HG02973 (cell line): ENCODE results near the gene CYP4B1.
"Not testable (repeated sequence)": the region's sequence is repeated elsewhere in the genome, so short reads cannot be mapped to it uniquely, and the experiment has no call there.

ENCODE experiments used
- ATAC-seq: cut with Tn5 transposase; IDR thresholded peaks from one replicate; pipeline ENCODE4 v1.9.1; 2021; ENCODE audit warnings: moderate library complexity; ENCODE audit not compliant: unreplicated experiment

The CYP4B1 gene

DNA sequence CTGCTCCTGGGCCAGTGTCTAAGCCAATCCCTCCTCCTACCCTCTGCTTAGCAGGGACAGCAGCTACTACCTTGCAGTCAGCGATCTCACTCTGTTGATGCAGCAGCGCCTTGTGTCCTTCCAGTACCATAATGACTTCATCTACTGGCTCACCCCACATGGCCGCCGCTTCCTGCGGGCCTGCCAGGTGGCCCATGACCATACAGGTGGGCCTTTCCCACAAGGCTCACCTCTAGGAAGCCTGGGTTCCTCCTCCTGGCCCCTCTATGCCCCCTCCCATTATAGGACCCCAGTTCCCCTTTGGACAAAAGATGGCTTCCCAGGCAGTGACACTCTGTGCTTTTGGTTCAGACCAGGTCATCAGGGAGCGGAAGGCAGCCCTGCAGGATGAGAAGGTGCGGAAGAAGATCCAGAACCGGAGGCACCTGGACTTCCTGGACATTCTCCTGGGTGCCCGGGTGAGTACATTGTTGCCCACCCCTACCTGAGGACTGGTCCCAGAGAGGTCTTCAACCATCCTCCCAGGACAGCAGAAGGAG, 15.1 kb downstream of the CYP4B1 start:
- no peak for ATAC-seq

DNA sequence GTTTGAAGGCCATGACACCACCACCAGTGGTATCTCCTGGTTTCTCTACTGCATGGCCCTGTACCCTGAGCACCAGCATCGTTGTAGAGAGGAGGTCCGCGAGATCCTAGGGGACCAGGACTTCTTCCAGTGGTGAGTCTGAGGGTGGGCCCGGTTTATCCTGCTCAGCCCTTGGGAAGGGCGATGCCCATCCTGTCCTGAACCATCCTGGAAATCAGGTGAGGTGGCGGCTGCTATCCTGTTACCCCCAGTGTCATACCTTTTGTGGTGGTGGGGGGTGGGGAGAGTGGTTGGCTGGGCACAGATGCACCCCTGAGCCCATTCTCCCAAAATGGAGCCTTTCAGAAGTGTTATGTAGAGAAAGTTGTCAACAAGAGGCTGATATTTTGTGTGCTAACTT, 16.3 kb downstream of the CYP4B1 start:
- ATAC-seq, result no peak

DNA sequence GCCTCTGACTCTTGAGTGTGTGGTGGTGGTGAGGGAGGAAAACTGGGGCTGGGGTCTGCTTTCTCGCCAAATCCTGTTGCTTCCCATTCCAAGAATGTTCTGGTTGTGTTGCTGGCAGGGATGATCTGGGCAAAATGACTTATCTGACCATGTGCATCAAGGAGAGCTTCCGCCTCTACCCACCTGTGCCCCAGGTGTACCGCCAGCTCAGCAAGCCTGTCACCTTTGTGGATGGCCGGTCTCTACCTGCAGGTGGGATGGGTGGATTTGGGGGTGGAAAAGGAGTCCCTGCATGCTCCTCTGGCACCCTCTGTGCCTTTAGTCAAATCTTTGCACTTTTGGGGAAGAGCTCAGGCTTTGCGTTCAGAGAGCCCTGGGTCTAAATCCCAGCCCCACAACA, 18.1 kb downstream of the CYP4B1 start:
- ATAC-seq, result no peak

DNA sequence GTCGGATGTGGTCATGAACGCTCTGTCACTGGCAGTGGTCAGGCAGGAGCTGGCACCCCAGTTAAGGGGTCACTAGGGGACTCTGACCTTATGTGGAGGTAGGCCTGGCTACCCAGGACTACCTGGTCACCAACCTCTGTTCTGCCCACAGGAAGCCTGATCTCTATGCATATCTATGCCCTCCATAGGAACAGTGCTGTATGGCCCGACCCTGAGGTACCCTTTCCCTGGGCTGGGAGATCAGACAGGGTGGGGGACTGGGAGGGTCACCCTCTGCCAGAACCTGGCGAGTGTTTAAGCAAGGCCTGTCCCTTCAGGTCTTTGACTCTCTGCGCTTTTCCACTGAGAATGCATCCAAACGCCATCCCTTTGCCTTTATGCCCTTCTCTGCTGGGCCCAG, 19.0 kb downstream of the CYP4B1 start:
- ATAC-seq, result no peak

DNA sequence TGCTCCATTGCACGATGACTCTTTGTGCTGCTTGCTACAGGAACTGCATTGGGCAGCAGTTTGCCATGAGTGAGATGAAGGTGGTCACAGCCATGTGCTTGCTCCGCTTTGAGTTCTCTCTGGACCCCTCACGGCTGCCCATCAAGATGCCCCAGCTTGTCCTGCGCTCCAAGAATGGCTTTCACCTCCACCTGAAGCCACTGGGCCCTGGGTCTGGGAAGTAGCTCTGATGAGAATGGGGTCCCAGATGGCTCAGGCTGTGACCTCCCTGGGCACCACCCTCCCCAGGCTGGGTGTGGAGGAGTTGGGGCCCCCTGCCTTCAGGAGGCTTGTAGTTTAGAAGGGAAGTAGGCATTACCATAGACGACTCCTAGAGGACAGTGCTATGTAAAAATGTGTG, 19.7 kb downstream of the CYP4B1 start:
- ATAC-seq, result no peak

DNA sequence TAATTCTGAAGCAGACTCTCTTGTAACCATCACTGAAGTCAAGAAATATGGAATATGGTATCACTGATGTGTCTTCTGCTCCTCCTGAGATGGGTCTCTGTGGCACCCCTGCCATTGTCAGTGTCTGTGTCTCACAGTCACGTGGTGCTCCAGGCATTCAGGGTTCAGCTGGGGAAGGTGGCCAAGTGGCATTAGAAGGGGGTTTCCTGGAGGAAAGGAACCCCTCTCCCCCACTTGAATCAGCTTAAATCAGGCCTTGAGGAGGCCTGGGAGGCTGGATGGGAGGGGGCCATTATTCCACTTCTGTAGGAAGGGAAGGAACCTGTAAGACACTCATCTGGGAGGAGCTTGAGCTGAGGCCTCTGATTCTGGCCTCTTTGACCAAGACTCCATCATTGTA, 20.5 kb downstream of the CYP4B1 start:
- no peak for ATAC-seq

DNA sequence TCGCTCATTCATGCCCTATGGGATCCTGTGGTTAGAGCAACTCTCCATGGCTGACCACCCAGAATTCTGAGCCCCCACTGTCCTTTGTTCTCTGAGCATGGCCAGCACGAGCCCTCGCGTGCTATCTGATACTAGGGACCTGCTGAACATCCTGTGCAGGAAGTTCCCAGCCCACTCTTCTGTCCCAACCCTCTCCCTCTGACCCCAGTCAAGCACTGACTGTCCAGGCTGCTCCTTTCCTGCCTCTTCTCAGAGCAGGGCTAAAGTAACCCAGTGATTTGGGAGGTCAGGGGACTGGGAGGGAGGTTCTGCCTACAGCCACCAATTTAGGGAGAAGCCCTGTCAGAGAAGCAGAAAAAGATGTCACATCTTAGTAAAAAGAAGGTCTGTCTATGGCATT, 21.2 kb downstream of the CYP4B1 start:
- ATAC-seq, result no peak

DNA sequence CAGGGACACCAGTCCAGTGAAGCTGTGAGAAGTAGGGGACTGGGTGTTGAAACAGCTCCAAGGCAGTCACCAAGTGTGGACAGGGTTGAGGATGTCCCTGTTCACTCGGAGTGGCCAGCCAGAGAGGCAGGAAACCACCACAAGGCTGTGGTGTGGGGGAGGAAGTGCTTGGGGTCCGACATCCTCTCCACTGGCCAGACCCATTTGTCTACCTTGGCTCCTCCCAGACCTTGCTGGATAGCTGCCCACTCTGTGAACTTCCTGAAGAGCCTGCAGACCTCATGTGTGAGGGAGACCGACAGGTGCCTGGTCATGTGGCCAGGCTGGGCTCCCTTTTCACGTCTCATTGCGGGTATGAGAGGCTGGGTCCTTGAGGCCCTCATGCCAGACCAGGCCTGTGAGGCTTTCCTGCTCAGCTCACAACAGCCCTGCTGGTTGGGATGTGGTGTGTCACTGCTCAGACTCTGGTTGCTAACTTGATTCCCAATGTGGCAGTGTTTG, 21.8 kb downstream of the CYP4B1 start:
- no peak for ATAC-seq

DNA sequence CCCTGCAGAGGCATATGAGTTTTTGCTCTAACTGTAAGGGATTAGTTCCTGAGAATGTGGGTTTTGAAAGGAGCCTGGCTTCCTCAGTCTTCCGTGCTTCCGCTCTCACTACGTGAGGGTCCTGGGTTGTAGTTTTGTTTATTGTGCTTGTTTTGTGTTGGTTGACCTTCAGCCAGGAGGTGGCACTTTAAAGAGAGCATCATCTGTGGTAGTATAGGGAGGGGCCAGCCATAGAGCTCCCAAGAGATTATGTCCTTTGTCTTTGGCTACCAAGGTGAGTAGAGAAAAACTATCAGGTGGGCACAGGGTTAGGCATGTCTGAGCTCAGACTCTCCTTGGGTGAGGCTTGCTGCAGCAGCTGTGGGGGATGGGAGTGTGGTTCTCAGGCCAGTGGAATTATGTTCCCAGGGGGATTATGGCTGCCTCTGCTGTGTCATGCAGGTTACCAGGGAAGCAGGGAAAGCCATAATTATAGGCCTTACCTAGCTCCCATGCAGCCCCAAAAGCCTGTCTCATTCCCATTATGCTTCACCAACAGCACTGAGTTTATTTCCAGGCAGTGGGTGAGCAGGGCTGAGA, 23.5 kb downstream of the CYP4B1 start:
- no peak for ATAC-seq

DNA sequence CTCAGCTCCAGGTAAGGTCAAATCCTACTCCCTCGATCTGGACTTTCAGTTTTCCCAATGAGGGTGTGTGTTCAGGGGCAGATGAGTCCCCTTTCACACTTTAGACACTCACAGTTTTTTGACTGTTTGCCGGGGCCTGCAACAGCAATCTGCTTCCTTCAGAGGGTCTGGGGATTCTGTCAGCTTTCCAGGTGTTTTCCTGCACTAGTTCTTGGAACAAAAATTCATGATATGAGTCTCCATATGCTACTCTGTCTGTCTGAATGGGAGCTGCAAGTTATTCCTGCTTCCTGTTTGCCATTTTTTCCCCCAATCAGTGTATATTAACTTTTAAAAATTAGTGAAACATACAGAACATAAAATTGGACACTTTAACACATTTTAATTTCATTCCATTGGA, 24.3 kb downstream of the CYP4B1 start:
- no peak for ATAC-seq

DNA sequence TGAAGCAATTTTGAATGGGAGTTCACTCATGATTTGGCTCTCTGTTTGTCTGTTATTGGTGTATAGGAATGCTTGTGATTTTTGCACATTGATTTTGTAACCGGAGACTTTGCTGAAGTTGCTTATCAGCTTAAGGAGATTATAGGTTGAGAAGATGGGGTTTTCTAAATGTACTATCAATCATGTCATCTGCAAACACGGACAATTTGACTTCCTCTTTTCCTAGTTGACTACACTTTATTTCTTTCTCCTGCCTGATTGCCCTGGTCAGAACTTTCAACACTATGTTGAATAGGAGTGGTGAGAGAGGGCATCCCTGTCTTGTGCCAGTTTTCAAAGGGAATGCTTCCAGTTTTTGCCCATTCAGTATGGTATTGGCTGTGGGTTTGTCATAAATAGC, 28.0 kb downstream of the CYP4B1 start:
- ATAC-seq, result not testable (repeated sequence)

DNA sequence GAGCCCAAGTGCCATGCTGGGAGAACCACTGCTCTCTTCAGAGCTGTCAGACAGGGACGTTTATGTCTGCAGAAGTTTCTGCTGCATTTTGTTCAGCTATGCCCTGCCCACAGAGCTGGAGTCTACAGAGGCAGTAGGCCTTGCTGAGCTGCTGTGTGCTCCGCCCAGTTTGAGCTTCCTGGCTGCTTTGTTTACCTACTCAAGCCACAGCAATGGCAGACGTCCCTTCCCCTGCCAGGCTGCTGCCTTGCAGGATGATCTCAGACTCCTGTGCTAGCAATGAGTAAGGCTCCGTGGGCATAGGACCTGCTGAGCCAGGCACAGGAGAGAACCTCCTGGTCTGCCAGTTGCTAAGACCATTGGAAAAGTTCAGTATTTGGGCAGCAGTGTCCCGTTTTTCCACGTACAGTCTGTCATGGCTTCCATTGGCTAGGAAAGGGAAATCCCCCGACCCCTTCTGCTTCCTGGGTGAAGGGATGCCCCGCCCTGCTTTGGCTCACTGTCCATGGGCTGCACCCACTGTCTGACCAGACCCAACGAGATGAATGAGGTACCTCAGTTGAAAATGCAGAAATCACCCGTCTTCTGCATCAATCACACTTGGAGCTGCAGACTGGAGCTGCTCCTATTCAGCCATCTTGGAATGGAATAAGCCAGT, 31.9 kb downstream of the CYP4B1 start:
- ATAC-seq, result no peak

DNA sequence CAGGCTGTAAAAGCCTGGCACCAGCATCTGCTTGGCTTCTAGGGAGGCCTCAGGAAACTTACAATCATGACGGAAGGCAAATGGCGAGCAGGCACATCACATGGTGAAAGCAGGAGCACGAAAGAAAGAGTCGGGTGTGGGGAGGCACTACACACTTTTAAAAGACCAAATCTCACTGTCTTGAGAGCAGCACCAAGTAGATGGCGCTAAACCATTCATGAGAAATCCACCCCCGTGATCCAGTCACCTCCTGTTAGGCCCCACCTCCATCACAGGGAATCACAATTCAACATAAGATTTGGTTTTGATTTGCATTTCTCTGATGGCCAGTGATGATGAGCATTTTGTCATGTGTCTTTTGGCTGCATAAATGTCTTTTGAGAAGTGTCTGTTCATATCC, 36.6 kb downstream of the CYP4B1 start:
- not testable (repeated sequence) for ATAC-seq

DNA sequence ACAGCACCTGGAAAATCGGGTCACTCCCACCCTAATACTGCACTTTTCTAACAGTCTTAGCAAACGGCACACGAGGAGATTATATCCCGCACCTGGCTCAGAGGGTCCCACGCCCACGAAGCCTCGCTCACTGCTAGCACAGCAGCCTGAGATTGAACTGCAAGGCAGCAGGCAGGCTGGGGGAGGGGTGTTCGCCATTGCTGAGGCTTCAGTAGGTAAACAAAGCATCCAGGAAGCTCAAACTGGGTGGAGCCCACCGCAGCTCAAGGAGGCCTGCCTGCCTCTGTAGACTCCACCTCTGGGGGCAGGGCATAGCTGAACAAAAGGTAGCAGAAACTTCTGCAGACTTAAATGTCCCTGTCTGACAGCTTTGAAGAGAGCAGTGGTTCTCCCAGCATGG, 47.5 kb downstream of the CYP4B1 start:
- ATAC-seq, result not testable (repeated sequence)

DNA sequence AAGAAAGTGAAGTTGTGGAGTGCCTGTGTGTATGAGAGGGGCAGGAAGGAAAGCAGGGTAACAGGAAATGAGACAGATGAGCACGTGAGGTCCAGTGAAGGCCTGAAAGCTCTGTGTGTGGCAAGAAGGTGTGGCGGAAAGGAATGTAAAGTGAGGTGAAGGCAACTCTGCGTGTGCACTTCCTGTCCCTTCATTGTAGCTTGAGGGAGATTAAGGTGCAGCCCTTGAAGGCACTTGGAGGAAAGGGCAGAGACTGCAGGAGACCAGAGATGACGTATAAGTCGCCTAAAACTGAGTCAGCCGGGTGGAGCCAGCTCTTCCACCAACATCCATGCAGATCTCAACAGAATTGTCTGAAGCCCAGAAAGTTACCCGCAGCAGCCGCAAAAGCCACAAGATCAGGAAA, 58.8 kb downstream of the CYP4B1 start:
- ATAC-seq, result not testable (repeated sequence)

DNA sequence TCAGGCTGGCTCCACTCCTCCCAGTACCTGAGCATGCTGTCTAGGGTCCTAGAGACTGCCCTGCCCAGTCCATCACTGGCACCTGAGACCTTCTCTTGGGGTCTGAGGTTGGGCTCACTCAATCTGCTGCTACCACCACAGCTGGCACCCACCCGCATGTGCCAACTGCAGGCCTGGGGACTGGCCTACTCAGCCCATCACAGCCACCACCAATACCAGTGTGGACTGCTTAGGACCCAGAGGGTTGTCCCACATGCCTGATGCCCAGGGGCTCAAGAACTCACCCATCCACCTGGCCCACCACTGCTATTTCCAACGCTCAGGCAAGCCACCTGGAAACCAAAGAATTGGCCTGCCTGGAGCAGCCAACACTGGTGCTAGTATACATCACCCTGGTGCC, 63.5 kb downstream of the CYP4B1 start:
- ATAC-seq, result no peak
